A673 (cell line): ENCODE data around the gene PARD3. TPM values are rescaled to one million over a fixed set of nuclear protein-coding genes. Genes with fewer than 3 reads are reported as not detected.

Experiments used
- BruUV-seq: library from RNA; stranded (reverse); fragments of 400-500 nt; replicated peaks from 2 replicates; lab custom pipeline; 2021; lab: Mats Ljungman, UMichigan
- CTCF ChIA-PET: fragments of 300-600 bp; sonication (Branson Sonifier 250); formaldehyde crosslinking; loops from one replicate; lab custom pipeline; 2022; ENCODE audit warnings: antibody characterized with exemption; lab: Charles Lee
- POLR2A ChIA-PET: fragments of 300-600 bp; sonication (Branson Sonifier 250); formaldehyde crosslinking; loops from one replicate; lab custom pipeline; 2022; ENCODE audit warnings: antibody characterized with exemption; ENCODE audit not compliant: low non-redundant PET; lab: Charles Lee
- DNase-seq: peaks from one replicate; pipeline ENCODE4 v3.0.0-alpha.2; 2015; ENCODE audit warnings: low spot score
- H3K27ac ChIP-seq: fragments of 200-600 bp; sonication (generic); 2 replicates; pipeline ENCODE4 v1.5.1; 2016; ENCODE audit warnings: mixed run types, low read depth, mild to moderate bottlenecking, mixed read lengths, antibody characterized with exemption, low read length; ENCODE audit not compliant: poor library complexity, severe bottlenecking
- H3K27me3 ChIP-seq: fragments of 200-600 bp; sonication (generic); replicated peaks from 2 replicates; pipeline ENCODE4 v1.6.1; 2017; ENCODE audit warnings: mixed run types, low read depth, mild to moderate bottlenecking, mixed read lengths, antibody characterized with exemption, low read length; ENCODE audit not compliant: insufficient read depth, poor library complexity
- H3K36me3 ChIP-seq: fragments of 200-600 bp; sonication (generic); 2 replicates; pipeline ENCODE4 v1.6.1; 2016; ENCODE audit warnings: mixed run types, mild to moderate bottlenecking, mixed read lengths, antibody characterized with exemption, low read length; ENCODE audit not compliant: insufficient read depth, poor library complexity, severe bottlenecking
- H3K4me1 ChIP-seq: fragments of 200-600 bp; sonication (generic); 2 replicates; pipeline ENCODE4 v1.6.1; 2017; ENCODE audit warnings: mixed run types, mild to moderate bottlenecking, mixed read lengths, antibody characterized with exemption, low read length; ENCODE audit not compliant: insufficient read depth, poor library complexity, severe bottlenecking
- H3K4me3 ChIP-seq: fragments of 200-600 bp; sonication (generic); 2 replicates; pipeline ENCODE4 v1.5.1; 2016; ENCODE audit warnings: low read depth, mixed run types, mild to moderate bottlenecking, mixed read lengths, low read length; ENCODE audit not compliant: poor library complexity, severe bottlenecking
- H3K9me3 ChIP-seq: fragments of 200-600 bp; sonication (generic); 2 replicates; pipeline ENCODE4 v1.6.1; 2016; ENCODE audit warnings: mixed run types, low read depth, mild to moderate bottlenecking, mixed read lengths, antibody characterized with exemption, low read length; ENCODE audit not compliant: poor library complexity, severe bottlenecking
- CTCF ChIP-seq: fragments of 300-800, 200-600 bp; sonication (generic); conservative IDR thresholded peaks from 2 replicates; pipeline ENCODE4 v1.5.1; 2017; ENCODE audit warnings: low read depth, mild to moderate bottlenecking, antibody characterized with exemption, low read length, moderate library complexity, mixed read lengths
- EZH2 ChIP-seq: fragments of 200-600 bp; sonication (generic); IDR thresholded peaks from 2 replicates; pipeline ENCODE4 v1.6.1; 2017; ENCODE audit warnings: borderline replicate concordance, low read depth, mild to moderate bottlenecking, mixed read lengths, antibody characterized with exemption, low read length; ENCODE audit not compliant: poor library complexity, severe bottlenecking
- intact Hi-C: fragments of 100-400 bp; cut with micrococcal nuclease; formaldehyde crosslinking; loops from one replicate; pipeline ENCODE4 v1.10.0; 2022; ENCODE audit not compliant: unreplicated experiment
- total RNA-seq: library from RNA; stranded (reverse); gene quantifications from 2 replicates; pipeline ENCODE4 v1.2.3, GENCODE V29; 2021

PARD3 gene
- total RNA-seq, 1 experiment from 2014 or later, result 28.0 TPM

DNA sequence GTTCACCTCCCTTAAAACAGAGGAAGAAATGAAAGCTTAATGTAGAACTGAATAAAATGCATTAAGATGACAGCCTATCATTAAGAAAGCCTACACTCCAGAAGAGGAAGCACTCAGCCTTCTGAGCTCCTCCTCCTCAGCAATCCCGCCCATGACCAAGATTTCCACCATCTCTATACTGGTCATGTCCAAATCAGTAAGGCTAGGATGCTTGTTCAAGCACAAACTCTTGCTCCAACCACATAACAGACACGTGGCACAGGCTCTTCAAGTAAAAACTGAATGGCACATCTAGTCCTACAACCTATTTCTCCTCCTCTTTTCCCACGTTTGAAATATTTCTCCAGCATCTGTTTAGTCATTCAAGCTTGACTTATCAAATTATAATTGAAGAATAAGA is 454.1 kb downstream of the PARD3 start:
- H3K4me1 ChIP-seq, result no peaks in the 10 kb centered on the region
- ChIA-PET POLR2A (no interaction called here), CTCF (no interaction called here)
- DNase-seq, result no peak
- intact Hi-C loops, result no loop called here
- TF ChIP-seq EZH2, result no peak
- TF ChIP-seq CTCF, result no peak
- H3K27me3 ChIP-seq, result no peaks in the 10 kb centered on the region
- H3K4me3 ChIP-seq, result no peak overlapping the region
- no TSS peak for BruUV-seq
- H3K36me3 ChIP-seq, result no peaks in the 10 kb centered on the region
- H3K27ac ChIP-seq, result no peak overlapping the region
- H3K9me3 ChIP-seq, result no peaks in the 10 kb centered on the region

- intact Hi-C loops, result no loop called here
- DNase-seq, result no peak
- BruUV-seq, result no TSS peak
- no peak overlapping the region for H3K4me3 ChIP-seq
- no peaks in the 10 kb centered on the region for H3K9me3 ChIP-seq
- TF ChIP-seq EZH2, result no peak
- no peak for TF ChIP-seq CTCF
- H3K27me3 ChIP-seq, result no peaks in the 10 kb centered on the region
- CTCF ChIA-PET, result no interaction called here
- no peaks in the 10 kb centered on the region for H3K4me1 ChIP-seq
- H3K36me3 ChIP-seq, result no peaks in the 10 kb centered on the region
- POLR2A ChIA-PET, result interaction anchor here (0.6 kb wide), 1 partner anchor 24 kb away, joined by 4 read pairs; no protein-coding TSS in a partner anchor
- no peak overlapping the region for H3K27ac ChIP-seq
Observed at GRCh38 chr10:34359435-34359813, 455.7 kb downstream of the PARD3 start.

- H3K27ac ChIP-seq, result no peak overlapping the region
- no TSS peak for BruUV-seq
- intact Hi-C loops, result no loop called here
- no peak for DNase-seq
- POLR2A ChIA-PET, result no interaction called here
- CTCF ChIA-PET, result no interaction called here
- TF ChIP-seq CTCF (no peak), EZH2 (no peak)
- H3K4me3 ChIP-seq, result no peak overlapping the region
- no peaks in the 10 kb centered on the region for H3K27me3 ChIP-seq
- H3K36me3 ChIP-seq, result no peaks in the 10 kb centered on the region
- H3K4me1 ChIP-seq, result no peaks in the 10 kb centered on the region
- H3K9me3 ChIP-seq, result no peaks in the 10 kb centered on the region
Observed at GRCh38 chr10:34358729-34359434, 456.2 kb downstream of the PARD3 start.
